ENCODE measurements around the gene MAST4.
"Not testable (repeated sequence)": the region's sequence is repeated elsewhere in the genome, so short reads cannot be mapped to it uniquely, and the experiment has no call there.

The MAST4 gene

DNA sequence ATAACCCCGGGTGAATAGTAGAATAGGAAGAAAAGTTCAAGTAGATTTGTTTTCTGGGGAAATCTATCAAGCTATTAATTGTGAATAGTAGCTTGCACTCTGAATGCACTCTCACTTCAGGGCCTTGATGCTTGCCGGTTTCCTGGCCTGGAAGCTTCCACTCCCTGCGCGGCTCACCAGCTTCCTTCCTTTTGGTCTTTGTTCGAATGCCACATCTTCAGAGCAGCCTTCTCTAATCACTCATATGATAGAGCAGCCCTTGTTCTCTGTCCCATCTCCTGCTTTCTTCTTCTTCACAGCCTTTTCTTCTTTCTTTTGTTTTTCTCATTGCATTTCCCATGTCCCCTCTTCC, 146.7 kb downstream of the MAST4 start:
- no peak for DNase-seq (ENCODE audit: low spot score)

DNA sequence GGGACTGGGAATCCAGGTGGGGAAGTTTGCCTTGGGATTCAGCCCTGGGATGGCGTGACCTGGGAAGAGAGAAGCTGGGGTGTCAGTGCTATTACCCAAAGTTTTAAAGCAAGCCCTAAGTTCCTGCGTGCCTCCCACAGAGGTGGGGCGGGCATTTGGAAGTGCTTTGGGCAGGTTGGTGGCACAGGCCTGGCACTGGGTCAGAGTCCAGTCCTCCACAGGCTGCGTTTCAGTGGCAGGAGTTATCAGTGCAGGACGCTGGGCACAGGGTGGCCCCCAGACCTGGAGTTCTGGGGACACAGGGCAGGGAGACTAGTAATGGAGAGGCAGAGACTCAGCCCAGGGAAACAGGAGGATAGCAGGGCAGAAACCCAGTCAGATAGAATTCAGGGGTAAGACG, 147.2 kb downstream of the MAST4 start:
- DNase-seq (ENCODE audit: low spot score): no peak

DNA sequence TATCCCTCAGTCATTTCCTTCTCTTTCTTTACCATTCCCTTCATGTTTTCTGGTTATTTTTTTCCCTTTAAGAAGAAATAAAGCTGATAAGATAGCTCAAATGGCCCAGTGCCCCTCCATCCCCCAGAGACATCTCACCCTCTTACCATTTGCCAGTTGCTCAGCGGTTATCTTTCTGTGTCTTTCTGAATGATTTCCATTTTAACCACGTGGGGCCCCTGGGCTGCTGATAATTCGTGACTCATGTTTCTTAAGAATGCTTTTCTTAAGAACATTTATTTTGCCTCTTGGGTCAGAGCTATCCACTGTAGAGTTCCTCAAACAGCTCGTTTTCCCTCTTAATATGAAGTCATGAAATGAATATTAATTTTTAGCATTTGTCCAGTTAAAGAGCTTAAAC, 147.8 kb downstream of the MAST4 start:
- no peak for DNase-seq (ENCODE audit: low spot score)

DNA sequence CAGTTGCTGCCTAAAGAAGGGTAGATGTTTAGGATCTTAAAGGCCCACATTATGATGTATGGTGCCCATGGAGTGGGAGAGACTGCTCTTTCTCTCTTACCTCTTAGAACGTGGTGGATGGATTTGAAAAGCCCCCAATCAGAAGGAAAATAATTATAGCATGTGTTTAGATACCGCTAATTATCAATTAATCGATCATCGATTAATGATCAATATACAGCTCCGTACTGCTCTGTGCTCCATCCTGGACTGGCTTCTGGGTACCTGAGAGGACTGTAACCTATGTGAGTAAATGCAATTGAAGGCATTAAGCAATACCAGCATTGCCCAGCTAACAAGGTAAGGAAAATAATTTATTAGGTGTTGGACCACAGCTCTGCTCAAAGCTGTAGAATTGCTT, 149.1 kb downstream of the MAST4 start:
- no peak for DNase-seq (ENCODE audit: low spot score)

DNA sequence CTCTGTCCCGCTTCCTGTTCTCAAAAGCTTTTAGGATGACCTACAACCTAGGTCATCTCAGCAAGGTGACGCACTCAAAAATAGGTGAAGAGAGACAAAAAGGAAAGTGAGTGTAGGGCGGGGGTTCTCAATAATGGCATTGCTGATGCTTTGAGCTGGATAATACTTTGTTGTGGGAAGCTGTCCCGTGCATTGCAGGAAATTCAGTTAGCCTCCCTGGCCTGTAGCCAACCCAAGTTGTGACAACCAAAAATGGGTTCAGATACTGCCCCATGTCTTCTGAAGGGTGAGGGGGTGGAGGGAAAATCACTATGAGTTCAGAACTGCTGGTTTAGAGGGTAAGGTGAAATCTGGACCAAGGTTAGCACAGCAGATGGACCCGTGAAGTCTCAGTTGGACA, 151.4 kb downstream of the MAST4 start:
- no peak for DNase-seq (ENCODE audit: low spot score)

DNA sequence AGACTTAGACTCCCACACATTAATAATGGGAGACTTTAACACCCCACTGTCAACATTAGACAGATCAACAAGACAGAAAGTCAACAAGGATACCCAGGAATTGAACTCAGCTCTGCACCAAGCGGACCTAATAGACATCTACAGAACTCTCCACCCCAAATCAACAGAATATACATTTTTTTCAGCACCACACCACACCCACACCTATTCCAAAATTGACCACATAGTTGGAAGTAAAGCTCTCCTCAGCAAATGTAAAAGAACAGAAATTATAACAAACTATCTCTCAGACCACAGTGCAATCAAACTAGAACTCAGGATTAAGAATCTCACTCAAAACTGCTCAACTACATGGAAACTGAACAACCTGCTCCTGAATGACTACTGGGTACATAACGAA, 156.5 kb downstream of the MAST4 start:
- not testable (repeated sequence) for DNase-seq (ENCODE audit: low spot score)

DNA sequence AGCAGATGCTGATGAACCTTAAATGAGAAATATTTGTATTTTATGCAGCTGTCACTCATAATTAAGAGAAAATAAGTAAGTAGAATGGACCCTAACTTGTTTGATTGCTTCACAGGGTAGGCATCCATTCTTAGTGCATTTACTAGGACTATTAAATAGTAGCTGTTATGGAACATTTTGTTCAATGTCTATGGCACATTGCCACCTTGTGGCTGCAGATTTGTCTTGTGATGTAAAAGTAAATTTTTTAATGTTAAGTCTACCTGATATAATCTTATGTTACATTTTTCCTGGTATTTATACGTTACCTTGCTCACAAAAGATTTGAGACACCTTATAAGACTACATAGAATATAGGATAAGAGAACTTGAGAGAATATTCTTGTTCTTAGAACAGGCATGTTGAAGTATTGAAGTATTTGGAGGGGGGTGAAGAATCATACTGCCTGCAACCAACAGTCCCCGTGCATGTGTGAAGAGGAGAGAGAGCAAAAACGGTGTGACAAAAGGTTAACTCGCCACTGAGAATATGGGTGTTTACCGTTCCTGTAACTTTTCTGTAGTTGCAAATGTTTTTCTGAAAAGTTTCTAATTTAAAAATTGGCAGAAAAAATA, 161.1 kb downstream of the MAST4 start:
- peak; percentile 40 for DNase-seq (ENCODE audit: low spot score)

DNA sequence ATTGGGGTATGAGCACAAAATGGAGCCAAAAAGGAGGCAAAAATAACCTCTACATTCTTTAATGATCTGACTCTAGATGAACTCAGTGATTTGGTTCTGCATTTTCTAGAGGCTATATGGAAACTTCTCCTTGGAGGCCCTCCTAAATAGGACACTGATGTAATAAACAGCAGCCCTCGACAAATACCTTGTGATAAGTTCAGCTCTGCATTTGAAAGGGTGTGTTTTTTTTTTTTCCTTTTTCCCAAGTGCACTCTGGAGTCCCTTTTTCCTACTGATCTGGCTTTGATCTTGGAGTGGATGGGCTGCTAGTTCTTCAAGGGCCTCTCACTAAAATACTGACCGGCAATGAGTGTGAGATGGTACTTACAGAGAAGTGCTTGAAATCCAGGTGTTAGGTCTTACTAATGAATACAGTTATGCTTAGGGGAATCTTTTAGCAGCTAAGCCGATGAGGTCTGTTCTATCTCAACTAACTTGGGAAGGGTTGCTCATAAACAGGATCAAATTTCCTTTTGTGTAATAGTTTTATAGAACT, 161.7 kb downstream of the MAST4 start:
- no peak for DNase-seq (ENCODE audit: low spot score)

DNA sequence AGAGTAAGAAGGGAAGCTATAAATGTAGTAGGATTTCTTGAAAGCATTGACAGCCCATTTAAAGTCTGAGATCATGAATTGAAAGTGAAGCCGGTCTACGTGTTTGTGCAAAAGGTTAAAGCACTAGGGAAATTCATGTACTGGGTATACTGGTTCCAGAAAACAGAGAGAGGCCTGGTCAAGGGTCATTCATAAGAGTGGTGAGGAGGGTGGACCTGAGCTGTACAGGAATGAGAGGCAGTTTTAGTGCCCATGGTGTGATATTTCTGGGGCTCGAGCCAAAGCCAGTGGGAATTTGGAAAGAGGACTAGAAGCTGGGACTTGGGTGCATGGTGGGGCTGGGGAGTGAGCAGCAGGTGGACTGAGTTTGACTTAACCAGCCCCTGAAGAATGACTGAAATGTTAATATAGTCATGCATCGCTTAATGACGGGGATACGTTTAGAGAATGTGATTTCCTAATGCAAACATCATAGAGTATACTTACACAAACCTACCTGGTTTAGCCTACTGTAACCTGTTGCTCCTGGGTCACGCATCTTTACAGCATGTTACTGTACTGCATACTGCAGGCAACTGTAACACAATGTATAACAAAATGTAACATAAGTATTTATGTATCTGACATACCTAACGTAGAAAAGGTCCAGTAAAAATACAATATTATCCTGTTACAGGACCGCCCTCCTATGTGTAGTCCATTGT, 173.0 kb downstream of the MAST4 start:
- DNase-seq (ENCODE audit: low spot score): no peak

DNA sequence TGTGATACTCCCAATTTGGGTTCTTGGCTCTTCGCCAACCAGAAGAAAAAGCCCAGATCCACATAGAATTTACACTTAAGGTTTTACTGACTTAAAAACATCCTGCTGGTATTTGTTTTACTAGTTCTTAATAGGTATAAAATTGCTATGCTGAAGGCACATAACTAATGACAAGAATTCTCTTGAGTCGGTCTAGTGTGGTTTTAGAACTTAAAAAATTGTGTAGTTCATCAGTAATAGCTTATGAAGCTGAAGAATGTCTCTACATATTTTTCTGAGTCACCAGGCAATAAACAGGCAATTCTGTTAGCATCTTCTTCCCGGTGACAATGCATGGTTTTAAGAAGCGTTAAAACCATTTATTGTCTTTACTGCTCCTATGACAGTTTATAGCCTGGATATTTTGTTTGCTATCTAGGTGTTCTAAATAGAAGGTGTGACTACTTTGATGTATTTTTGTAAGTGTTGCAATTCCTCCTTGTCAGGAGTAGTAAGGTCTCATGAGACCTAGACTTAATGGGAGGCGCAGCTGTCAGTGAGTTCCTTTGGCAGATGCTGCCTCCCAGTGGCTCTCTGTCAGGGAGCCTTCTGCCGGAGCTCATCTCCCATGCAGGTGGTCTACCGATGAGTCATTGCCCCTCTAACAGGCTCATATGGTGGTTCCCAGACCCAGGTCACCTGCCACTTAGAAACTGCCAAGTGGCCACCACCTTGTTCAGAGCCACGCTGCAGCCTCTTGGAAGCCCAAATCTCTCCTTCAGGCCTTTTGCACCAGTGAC, 173.8 kb downstream of the MAST4 start:
- DNase-seq (ENCODE audit: low spot score): no peak

DNA sequence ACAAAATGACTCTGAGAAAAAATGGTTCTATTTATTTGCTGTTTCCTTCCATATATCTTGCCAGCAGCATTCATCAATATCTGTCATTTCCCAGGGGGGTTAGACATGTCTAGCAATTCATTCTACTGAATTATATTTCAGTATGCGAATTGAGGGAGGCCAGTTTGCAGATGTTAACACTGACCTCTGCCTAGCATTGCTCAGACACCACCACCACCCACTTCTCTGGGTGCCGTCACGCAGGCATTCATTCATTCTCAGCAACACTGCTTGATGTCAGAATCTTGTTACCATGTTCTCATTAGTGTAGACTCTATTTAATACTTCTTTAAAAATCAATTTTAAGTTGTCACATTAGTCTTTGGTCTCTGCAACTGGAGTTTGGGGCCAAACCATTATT, 181.7 kb downstream of the MAST4 start:
- no peak for DNase-seq (ENCODE audit: low spot score)

DNA sequence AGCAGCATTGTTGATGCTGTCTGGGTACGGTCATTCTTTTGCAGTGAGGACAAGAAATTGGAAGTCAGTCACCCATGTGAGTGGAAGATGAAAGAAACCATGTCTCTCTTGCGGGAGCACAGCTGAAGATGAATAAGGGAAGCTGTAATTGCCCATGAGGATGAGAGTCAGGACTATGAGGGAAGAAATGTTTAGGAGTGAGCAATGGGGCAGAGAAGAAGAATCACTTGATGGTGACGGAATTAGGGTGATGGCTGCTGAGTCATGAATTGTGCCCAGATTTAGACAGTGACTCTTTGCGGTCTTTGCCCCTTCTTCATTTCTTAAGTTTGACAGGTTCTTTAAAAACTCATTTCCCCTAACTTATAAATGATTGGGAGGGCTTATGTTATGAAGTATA, 183.3 kb downstream of the MAST4 start:
- DNase-seq (ENCODE audit: low spot score): no peak

DNA sequence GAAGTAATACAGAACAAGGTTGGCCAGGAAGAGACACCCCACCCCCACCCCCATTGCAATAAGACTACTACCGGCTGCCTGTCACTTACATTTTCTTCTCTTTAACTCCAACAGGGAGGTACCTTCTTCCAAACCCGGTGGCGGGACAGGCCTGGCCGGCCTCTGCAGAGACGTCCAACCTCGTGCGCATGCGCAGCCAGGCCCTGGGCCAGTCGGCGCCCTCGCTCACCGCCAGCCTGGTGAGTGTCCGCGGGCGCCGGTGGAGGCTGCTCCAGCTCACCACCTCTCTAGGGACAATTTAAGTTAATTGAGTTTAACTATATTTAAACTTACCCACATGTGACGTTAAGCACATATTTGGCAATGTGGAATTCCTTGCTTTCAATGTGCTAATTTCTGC, 192.4 kb downstream of the MAST4 start:
- DNase-seq (ENCODE audit: low spot score): no peak

DNA sequence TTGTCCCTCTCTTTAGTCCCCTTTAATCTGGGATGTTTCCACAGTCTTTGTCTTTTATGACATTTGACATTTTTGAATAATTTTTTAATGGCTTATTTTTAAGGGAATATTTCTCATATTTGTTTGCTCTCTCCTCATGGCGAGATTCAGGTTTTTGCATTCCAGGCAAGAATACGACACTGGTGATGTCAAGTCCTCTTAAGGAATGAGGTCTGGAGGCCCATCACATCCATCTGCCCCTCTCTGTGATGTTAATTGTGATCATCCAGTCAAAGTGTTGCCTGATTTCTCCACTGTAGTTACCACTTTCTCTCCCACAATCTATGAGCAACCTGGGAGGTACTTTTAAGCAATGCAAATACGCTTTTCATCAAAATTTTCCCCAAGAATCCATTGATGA, 193.2 kb downstream of the MAST4 start:
- no peak for DNase-seq (ENCODE audit: low spot score)

DNA sequence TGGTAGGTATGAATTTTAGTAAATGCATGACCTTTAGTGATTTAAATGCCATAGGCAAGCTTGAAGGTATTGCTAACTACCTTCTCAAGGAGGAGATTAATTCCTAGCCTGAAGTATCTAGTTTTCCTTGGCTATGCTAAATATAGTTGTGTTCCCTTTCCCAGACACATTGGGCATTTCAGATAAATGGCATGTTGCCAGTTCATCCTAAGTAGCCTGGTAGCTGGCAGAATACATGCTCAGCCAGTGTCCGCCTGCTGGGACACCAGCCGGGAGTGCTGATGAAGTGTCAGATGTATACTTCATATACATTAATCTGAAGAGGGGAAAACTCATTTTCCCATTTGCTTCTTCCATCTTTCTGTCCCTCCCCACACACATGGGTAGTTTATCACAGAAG, 196.9 kb downstream of the MAST4 start:
- no peak for DNase-seq (ENCODE audit: low spot score)

DNA sequence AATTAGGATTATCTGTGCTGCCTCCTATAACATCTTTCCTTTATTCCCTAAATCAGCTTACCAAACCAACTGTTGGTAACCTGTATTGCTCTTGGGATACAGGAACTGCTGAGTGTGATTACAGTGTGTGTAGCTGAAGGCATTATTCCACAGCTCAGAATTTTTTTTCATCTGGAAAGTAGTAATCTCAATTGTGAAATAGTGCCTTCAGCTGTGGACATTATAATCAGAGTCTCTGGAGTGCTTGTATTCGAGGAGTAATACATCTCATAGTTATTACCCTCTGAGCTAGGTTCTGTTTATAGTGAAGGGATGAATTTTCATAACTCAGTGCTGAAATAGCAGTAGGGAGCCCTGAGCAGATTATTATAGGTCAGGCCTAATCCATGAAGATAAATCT, 199.5 kb downstream of the MAST4 start:
- DNase-seq (ENCODE audit: low spot score): no peak

DNA sequence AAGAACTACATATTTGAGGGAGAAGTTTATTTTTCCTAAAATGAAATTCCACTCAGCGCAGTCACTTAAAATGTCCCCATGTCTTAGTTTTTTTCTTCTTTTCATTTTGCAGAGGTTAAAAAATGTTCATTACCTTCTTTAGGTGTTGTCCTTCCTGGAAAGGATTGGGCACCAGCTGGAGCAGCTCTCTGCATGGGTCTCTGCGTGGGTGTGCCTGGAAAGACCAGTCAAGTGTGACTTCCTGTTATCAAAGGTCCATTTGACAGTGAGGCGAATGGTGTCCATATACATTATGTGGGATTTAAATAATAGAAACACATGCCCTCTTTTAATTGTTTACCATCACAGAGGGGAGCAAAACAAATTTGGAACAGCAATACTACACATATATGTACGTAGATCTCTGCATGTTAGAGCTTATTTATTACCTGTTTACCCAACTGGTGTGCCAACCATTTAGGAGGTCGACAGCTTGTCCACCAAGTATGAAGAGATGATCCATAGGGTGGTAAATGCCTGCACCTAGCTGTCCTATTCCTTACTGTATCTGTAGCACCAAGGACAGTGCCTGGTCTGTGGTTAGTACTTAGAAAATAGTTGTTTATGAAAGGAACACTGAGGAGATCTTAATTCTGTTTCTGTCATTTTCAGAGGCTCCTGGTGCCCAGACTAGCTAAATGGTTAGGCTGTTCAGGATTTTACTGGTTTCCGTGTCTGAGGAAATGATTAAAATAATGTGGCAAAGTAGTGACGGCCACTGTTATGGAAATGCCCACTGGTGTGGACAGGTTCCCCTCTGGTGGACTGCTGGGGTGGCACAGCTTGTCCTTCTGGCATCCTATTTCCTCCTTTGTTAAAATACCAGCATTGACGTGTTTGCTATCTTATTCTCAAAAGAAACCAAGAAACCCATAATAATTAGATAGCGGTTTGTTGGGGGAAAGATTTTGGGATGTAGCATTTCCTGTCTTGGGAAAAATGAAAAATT, 200.4 kb downstream of the MAST4 start:
- DNase-seq (ENCODE audit: low spot score): peak; percentile 47

DNA sequence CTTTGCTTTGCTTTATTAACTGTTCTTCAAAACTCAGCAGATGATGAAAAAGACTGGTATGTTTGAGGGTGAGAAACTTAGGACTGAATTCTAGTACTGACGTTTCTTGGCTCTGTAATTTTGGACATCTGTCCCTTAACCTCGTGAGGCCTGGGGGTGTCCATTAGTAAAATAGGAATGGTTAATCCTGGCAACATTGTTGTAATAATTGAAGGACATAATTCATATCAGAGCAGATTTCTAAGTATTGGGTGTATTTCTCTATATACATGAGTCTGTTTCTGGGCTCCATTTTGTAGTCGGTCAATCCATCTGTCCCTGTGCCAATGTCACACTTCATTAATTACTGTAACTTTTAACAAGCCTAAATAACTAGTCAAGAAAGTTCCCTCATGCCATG, 206.7 kb downstream of the MAST4 start:
- no peak for DNase-seq (ENCODE audit: low spot score)

DNA sequence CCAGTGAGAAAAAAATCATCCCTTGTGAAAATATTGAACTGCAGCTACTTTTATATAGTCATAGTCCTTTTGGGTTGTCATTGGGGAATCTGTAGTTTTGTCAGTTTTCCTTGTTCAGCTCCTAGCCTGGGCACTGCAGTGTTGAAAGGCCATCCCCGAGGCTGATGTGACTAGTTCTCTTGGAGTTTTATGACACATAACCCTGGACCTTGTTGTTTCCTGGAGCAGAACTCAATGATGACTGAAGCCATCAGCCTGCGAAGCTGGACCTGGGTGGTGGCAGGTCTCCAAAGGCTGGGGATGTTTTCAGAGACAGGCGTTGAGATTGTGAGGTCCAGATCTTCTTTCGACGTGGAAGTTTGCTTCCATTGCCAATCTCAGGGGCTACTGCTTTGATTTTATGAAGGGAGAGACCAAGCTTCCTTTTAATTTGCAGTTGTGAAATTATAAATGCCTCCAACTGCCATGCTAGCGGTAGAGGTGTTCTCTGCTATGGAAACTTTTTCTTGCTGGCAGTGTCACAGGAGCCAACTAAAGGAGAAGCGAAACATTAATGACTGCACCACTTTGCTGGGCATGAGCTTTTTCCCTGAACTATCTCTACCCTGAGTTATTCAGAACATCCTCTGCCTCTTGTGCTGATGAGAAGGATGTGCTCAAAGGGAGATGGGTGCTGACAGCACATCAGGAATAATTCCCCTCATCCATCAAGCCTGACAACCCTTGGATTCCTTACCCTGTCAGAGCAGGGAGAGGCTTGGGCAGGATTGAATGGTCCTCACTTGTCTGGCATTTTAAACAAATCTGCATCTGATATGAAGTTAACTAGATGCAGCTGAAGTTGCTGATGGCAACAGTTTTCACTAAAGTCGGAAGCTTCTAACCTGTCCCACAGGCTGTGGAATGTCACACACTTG, 209.6 kb downstream of the MAST4 start:
- DNase-seq (ENCODE audit: low spot score): peak; percentile 13

DNA sequence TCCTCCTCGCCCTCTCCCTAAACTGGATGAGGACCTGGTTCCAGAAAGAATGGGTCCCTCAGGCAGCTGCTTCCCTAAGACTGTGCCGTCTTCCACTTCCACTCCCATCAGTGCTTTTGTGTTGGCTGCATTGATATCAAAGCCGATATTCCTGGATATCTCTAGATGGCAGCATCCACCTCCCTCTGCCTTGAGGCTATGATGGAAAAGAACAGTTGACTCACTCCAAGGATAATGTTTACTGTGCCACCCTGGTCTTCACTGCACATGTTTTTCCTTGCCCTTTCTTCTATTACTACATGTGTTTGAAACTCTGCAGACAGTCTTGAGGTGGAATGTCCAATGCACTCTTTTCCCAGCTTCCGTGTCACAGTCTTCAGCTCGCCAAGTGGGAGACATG, 211.6 kb downstream of the MAST4 start:
- DNase-seq (ENCODE audit: low spot score): peak; percentile 70

DNA sequence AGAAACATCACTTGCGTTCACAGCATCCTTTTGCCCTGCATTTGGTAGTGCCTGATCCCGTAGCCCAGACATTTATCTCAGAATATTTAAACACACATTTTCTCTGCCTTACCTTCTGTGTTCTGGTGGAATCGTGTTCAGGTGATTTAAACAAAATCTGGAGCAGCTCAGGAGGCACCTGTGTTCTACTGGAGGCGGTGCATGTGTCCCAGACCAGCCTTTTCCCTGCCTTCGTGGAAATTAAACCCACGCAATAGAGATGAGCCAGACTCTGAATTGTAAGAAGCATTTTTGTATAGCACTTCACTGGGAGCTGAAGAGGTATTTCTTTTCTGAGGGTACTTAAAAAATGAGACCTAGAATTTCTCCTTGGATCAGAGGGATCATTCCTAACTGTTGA, 212.5 kb downstream of the MAST4 start:
- no peak for DNase-seq (ENCODE audit: low spot score)

Measured in AG20443 (cell line).